ENCODE measurements around the gene PPP1R12C. TPM values are rescaled to one million over a fixed set of nuclear protein-coding genes. Genes with fewer than 3 reads are reported as not detected.

Gene PPP1R12C
- total RNA-seq (10 to 100 TPM; 20.4 to 71.1 TPM), polyA plus RNA-seq (ENCODE audit: insufficient read length in 2 of 2) (100 to 1,000 TPM; 108 to 128 TPM)
- long read RNA-seq, donor 1, partial matches to known transcripts, result 0 of 2 reads
- long read RNA-seq, donor 1, other reads (novel, unspliced or antisense), result 0 of 2 reads
- long read RNA-seq, donor 2, full-length matches to known transcripts, result 4 of 4 reads
- long read RNA-seq, donor 2, partial matches to known transcripts, result 0 of 4 reads
- long read RNA-seq, donor 2, other reads (novel, unspliced or antisense), result 0 of 4 reads
- long read RNA-seq, donor 3, partial matches to known transcripts, result 0 of 5 reads
- long read RNA-seq, donor 3, other reads (novel, unspliced or antisense), result 0 of 5 reads
- long read RNA-seq, donor 4, partial matches to known transcripts, result 0 of 1 reads
- long read RNA-seq, donor 4, other reads (novel, unspliced or antisense), result 0 of 1 reads

GRCh38 chr19:55116859-55117662, at the start of gene PPP1R12C:
TSS of gene PPP1R12C (minus strand) at chr19:55117637. CDS start at chr19:55117543, 94 bp downstream.
- WGBS (ENCODE audit: insufficient coverage), result under 1% methylated on average over 96 of the region's 97 CpGs
- peaks cover 59% of the 10 kb centered on the region for H3K4me1 ChIP-seq (ENCODE audit: control insufficient read depth, insufficient read depth, low read length)
- H3K27ac ChIP-seq (ENCODE audit: low read depth, low read length), result peak within 1 kb of the TSS; percentile 84

DNA sequence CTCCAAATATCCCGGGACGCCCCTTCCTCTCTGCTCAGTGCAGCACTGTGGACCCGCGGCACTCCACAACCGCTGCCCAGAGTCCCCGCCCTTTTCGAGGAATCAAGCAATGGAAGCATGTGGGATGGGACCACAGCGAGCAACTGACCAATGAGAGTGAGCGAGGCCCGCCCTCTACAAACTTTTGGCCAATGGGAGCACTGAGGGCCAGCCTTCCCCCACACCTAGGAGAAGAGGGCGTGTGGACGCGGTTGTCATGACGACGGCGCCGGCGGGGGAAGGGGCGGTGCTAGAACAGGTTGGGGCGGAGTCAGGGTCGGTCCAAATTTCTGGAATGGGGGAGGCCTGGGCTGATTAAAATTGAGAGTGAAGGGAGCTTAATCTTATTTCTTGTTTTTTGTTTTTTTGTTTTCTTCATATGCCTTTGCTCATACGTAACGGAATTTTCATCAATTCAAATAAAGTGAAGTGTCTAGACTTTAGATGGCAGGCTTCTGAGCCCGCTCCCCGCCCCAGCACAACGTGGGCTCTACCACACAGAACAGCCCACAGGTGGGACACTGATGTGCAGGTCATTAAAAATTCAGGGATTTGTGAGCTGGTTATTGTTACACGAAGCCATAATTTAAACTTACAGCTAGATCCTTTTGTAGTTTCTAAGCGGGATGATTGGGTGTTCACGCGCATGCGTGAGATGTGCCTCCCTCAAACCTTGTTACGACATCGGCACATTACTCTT, 49.3 kb upstream of the PPP1R12C start, which contains the start of gene DNAAF3:
Gene DNAAF3 (minus strand): TSS at position 84 of the 739 bp plus-strand sequence. CDS start 200 bp downstream, outside the sequence.
- peak within 1 kb of the TSS; percentile 45 for H3K4me3 ChIP-seq (ENCODE audit: low read depth, low read length)
- DNase-seq (ENCODE audit: low read depth in 4 of 6, low spot score in 6 of 6), result peak; percentile 78 to 99 (median 88)
- WGBS (ENCODE audit: insufficient coverage), result 2% methylated on average over 17 of the region's 33 CpGs
- H3K9me3 ChIP-seq (ENCODE audit: control insufficient read depth, insufficient read depth, low read length), result no peaks in the 10 kb centered on the region
- H3K27me3 ChIP-seq (ENCODE audit: control insufficient read depth, insufficient read depth, low read length), result peaks cover 36% of the 10 kb centered on the region
- peaks cover 23% of the 10 kb centered on the region for H3K4me1 ChIP-seq (ENCODE audit: control insufficient read depth, insufficient read depth, low read length)
- no peaks in the 10 kb centered on the region for H3K36me3 ChIP-seq (ENCODE audit: control insufficient read depth, insufficient read depth, low read length)
- no peak within 1 kb of the TSS for H3K27ac ChIP-seq (ENCODE audit: low read depth, low read length)

More at GRCh38 chr19:55116859-55117662, at the start of gene PPP1R12C:
- Histone ChIP-seq H3K9me3 (ENCODE audit: control insufficient read depth, insufficient read depth, low read length) (no peaks in the 10 kb centered on the region), H3K4me3 (ENCODE audit: low read depth, low read length) (peak within 1 kb of the TSS; percentile 68), H3K27me3 (ENCODE audit: control insufficient read depth, insufficient read depth, low read length) (no peaks in the 10 kb centered on the region), H3K36me3 (ENCODE audit: control insufficient read depth, insufficient read depth, low read length) (peaks cover 31% of the 10 kb centered on the region)
- DNase-seq (ENCODE audit: low read depth in 4 of 6, low spot score in 6 of 6), result peak in 2 of 6 donors; percentile 8 to 33

- WGBS (ENCODE audit: insufficient coverage), result 3% methylated on average over 29 of the region's 34 CpGs
- peak in 3 of 6 donors; percentile 28 to 83 (median 74) for DNase-seq (ENCODE audit: low read depth in 4 of 6, low spot score in 6 of 6)
- peaks cover 42% of the 10 kb centered on the region for H3K27me3 ChIP-seq (ENCODE audit: control insufficient read depth, insufficient read depth, low read length)
- no peak overlapping the region for H3K27ac ChIP-seq (ENCODE audit: low read depth, low read length)
- peak overlapping the region; percentile 45 for H3K4me3 ChIP-seq (ENCODE audit: low read depth, low read length)
- H3K9me3 ChIP-seq (ENCODE audit: control insufficient read depth, insufficient read depth, low read length), result no peaks in the 10 kb centered on the region
- peaks cover 23% of the 10 kb centered on the region for H3K4me1 ChIP-seq (ENCODE audit: control insufficient read depth, insufficient read depth, low read length)
- H3K36me3 ChIP-seq (ENCODE audit: control insufficient read depth, insufficient read depth, low read length), result no peaks in the 10 kb centered on the region
These were observed 48.6 kb upstream of the PPP1R12C start for GRCh38 chr19:55165952-55166529.

DNA sequence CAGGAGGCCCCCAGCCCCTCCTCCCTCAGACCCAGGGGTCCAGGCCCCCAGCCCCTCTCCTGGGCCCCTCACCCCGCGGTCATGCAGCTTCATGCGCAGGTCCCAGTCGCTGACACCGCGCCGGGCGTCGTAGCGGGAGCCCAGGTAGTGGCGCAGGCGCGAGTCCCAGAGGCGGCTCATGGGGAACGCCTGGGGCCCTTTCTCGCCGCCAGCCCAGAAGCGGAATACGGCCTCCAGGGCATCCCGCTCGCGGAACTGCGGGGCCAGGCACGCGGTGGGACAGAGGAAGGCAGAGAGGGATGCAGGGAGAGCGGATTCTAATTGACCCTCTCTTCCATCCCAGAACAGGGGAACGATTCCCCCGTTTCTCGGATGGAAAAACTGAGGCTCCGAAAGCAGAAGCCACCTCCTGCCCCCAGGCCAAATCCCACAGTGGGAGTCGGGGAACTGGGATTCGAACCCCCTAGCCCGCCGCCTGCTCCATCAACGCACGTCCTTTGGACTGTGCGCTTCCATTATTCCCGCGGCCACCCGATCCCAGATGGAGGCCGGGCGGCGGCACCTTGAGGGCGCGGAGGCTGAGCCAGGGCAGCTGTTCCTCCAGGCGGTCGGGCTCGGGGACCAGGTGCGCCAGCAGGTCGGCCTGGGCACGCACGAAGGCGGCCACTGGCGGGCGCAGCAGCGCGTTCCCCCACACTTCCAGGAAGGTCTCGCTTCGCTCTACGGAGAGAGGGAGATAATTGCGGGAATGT, 44.3 kb upstream of the PPP1R12C start:
- H3K27me3 ChIP-seq (ENCODE audit: control insufficient read depth, insufficient read depth, low read length), result peaks cover 55% of the 10 kb centered on the region
- H3K9me3 ChIP-seq (ENCODE audit: control insufficient read depth, insufficient read depth, low read length), result no peaks in the 10 kb centered on the region
- no peaks in the 10 kb centered on the region for H3K36me3 ChIP-seq (ENCODE audit: control insufficient read depth, insufficient read depth, low read length)
- H3K27ac ChIP-seq (ENCODE audit: low read depth, low read length), result no peak overlapping the region
- DNase-seq (ENCODE audit: low read depth in 4 of 6, low spot score in 6 of 6), result no peak
- H3K4me3 ChIP-seq (ENCODE audit: low read depth, low read length), result no peak overlapping the region
- 15% methylated on average over 50 of the region's 61 CpGs for WGBS (ENCODE audit: insufficient coverage)
- H3K4me1 ChIP-seq (ENCODE audit: control insufficient read depth, insufficient read depth, low read length), result peaks cover 19% of the 10 kb centered on the region

DNA sequence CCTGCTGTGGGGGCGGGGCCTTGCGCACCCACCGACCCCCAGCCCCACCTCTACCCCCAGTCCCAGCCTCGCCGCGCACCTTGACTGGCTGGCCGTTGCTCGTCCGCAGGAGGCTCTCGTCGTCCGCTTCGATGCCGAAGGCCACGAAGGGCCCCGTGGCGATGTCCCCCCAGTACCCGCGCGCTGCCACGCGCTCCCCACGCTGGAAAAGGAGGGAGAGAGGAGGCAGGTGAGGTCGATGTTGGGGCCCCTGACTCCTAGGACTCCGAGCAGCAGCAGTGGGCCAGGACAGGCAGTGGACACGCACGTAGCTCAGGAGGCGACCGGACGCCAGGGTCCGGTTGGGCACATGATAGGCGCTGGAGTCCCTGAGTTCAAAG, 43.5 kb upstream of the PPP1R12C start:
- no peak overlapping the region for H3K4me3 ChIP-seq (ENCODE audit: low read depth, low read length)
- H3K36me3 ChIP-seq (ENCODE audit: control insufficient read depth, insufficient read depth, low read length), result no peaks in the 10 kb centered on the region
- DNase-seq (ENCODE audit: low read depth in 4 of 6, low spot score in 6 of 6), result no peak
- H3K27ac ChIP-seq (ENCODE audit: low read depth, low read length), result no peak overlapping the region
- WGBS (ENCODE audit: insufficient coverage), result 7% methylated on average over 31 of the region's 32 CpGs
- H3K9me3 ChIP-seq (ENCODE audit: control insufficient read depth, insufficient read depth, low read length), result no peaks in the 10 kb centered on the region
- H3K27me3 ChIP-seq (ENCODE audit: control insufficient read depth, insufficient read depth, low read length), result peaks cover 58% of the 10 kb centered on the region
- H3K4me1 ChIP-seq (ENCODE audit: control insufficient read depth, insufficient read depth, low read length), result peaks cover 19% of the 10 kb centered on the region

GRCh38 chr19:55160128-55160985, 42.9 kb upstream of the PPP1R12C start:
- Histone ChIP-seq H3K36me3 (ENCODE audit: control insufficient read depth, insufficient read depth, low read length) (no peaks in the 10 kb centered on the region), H3K4me3 (ENCODE audit: low read depth, low read length) (no peak overlapping the region), H3K27me3 (ENCODE audit: control insufficient read depth, insufficient read depth, low read length) (peaks cover 54% of the 10 kb centered on the region), H3K4me1 (ENCODE audit: control insufficient read depth, insufficient read depth, low read length) (peaks cover 16% of the 10 kb centered on the region), H3K9me3 (ENCODE audit: control insufficient read depth, insufficient read depth, low read length) (no peaks in the 10 kb centered on the region), H3K27ac (ENCODE audit: low read depth, low read length) (no peak overlapping the region)
- peak in 2 of 6 donors; percentile 53 to 62 for DNase-seq (ENCODE audit: low read depth in 4 of 6, low spot score in 6 of 6)
- 3% methylated on average over 33 of the region's 33 CpGs for WGBS (ENCODE audit: insufficient coverage)

DNA sequence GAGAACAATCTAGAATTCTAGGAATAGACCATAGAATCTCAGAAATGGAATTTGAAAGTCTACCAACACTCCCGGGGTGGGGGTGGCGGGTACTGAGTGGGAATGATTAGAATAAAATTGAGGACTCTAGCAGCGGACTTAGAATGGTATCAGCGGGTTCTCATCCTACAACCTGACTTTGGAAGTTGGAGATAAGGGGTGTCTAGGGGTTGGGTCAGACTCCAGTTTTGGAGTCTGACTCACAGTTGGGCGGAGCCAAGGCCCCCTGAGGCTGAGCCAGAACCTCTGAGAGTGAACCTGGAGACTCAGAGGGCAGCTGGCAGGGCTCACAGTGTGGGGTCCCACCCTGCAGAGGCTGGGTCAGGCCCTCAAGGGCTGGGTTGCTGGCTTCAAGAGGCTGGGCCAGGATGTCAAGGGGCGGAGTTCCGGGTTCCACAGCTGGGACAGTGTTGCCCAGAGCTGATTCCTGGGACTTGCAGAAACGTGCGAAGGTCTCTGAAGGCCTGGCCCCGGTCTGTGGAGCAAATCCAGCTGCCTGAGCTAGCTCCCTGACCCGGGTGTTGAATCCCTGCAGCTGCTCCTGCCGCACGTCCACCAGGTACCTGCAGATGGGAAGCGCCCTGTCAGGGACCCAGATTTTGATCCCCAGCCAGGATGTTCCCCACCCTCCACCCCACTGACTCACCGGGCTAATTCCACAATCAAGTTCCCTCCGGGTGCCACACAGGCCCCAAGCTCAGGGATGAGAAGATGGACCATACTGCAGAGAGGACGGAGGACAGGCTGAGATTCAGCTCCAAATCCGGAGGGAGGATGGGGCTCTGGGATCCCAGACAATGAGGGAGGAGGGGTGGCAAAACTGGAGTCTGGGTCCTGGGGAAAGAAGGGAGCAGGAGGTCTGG, 41.7 kb upstream of the PPP1R12C start:
- no peak for DNase-seq (ENCODE audit: low read depth in 4 of 6, low spot score in 6 of 6)
- no peak overlapping the region for H3K27ac ChIP-seq (ENCODE audit: low read depth, low read length)

More for the DNA sequence above, 41.7 kb upstream of the PPP1R12C start:
- Histone ChIP-seq H3K36me3 (ENCODE audit: control insufficient read depth, insufficient read depth, low read length) (no peaks in the 10 kb centered on the region), H3K4me3 (ENCODE audit: low read depth, low read length) (no peak overlapping the region), H3K4me1 (ENCODE audit: control insufficient read depth, insufficient read depth, low read length) (peaks cover 16% of the 10 kb centered on the region), H3K9me3 (ENCODE audit: control insufficient read depth, insufficient read depth, low read length) (no peaks in the 10 kb centered on the region), H3K27me3 (ENCODE audit: control insufficient read depth, insufficient read depth, low read length) (peaks cover 57% of the 10 kb centered on the region)
- 71% methylated on average over 18 of the region's 18 CpGs for WGBS (ENCODE audit: insufficient coverage)
